Measurements from ENCODE around the gene TMEM63A. TPM values are rescaled to one million over a fixed set of nuclear protein-coding genes. Genes with fewer than 3 reads are reported as not detected.

Gene TMEM63A
- polyA plus RNA-seq, 1 donor (not counting 4 experiments of a cell fraction or from before 2014, with no cell fraction given) = 16.5 TPM

DNA sequence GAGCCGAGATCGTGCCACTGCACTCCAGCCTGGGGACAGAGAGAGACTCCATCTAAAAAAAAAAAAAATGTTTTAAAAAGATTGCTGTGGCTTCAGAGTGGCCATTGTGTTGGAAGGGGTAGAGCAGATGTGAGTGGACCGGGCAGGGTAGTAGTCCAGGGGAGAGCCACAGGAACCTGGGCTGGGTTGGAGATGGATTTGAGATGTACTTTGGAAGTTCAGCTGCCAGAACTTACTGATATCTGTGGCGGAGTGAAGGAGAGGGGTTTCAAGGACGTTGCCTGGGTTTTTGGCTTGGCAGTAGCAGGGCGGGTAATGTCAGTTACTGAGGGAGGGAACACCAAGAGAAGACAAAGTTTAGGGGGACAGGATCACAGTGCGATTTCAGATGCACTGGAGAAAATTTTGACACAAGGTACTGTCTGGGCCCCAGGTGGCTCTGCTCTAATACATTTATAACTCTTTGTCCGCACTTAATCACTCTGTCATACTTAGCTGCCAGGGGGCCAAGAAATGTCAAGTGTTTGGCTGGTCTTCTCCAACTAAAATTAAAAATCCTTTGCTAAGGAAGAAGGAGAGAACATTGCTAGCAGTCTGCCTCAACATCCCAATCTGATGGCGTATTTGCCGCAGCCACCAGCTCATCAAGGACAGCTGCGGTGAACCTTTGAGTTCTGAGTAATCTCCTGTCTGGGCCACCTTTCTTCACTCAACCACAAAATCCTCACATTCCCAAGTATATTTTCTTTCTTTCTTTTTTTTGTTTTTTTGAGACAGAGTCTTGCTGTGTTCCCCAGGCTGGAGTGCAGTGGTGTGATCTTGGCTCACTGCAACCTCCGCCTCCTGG, 62.6 kb downstream of the TMEM63A start:
- FAIRE-seq (no peak), DNase-seq (ENCODE audit: low read depth, low spot score) (no peak)
- no peaks in the 10 kb centered on the region for H3K9me3 ChIP-seq (ENCODE audit: control insufficient read depth, low read depth, low read length)
- no peaks in the 10 kb centered on the region for H3K27me3 ChIP-seq (ENCODE audit: control insufficient read depth, extremely low read depth, insufficient read depth, low read length)
- no peaks in the 10 kb centered on the region for H3K79me2 ChIP-seq (ENCODE audit: control insufficient read depth, insufficient read depth, low read length)
- H3K36me3 ChIP-seq (ENCODE audit: control insufficient read depth in 2 of 2, extremely low read depth in 1 of 2, insufficient read depth in 2 of 2, low read length in 2 of 2) = no peaks in the 10 kb centered on the region
- no peak overlapping the region for H3K4me3 ChIP-seq (ENCODE audit: control insufficient read depth in 2 of 3, extremely low read depth in 1 of 3, insufficient read depth in 2 of 3, low read depth in 1 of 3, low read length in 3 of 3)
- no peak overlapping the region for H2AFZ ChIP-seq (ENCODE audit: control insufficient read depth, low read length)
- TF ChIP-seq, protein P1, sequence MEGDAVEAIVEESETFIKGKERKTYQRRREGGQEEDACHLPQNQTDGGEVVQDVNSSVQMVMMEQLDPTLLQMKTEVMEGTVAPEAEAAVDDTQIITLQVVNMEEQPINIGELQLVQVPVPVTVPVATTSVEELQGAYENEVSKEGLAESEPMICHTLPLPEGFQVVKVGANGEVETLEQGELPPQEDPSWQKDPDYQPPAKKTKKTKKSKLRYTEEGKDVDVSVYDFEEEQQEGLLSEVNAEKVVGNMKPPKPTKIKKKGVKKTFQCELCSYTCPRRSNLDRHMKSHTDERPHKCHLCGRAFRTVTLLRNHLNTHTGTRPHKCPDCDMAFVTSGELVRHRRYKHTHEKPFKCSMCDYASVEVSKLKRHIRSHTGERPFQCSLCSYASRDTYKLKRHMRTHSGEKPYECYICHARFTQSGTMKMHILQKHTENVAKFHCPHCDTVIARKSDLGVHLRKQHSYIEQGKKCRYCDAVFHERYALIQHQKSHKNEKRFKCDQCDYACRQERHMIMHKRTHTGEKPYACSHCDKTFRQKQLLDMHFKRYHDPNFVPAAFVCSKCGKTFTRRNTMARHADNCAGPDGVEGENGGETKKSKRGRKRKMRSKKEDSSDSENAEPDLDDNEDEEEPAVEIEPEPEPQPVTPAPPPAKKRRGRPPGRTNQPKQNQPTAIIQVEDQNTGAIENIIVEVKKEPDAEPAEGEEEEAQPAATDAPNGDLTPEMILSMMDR (optimal IDR thresholded peaks at IDR 0.05 in 1 of 3, IDR thresholded peaks at IDR 0.05 in 1 of 3, conservative IDR thresholded peaks at IDR 0.05 in 1 of 3; ENCODE audit: extremely low read depth in 1 of 3, insufficient read depth in 2 of 3, low read length in 3 of 3) = no peak
- no peak for TF ChIP-seq EZH2 (IDR thresholded peaks at IDR 0.05; ENCODE audit: low read length)
- peaks cover 12% of the 10 kb centered on the region for H3K4me1 ChIP-seq (ENCODE audit: control insufficient read depth, extremely low read depth, insufficient read depth, low read length)
- H4K20me1 ChIP-seq (ENCODE audit: control insufficient read depth, extremely low read depth, insufficient read depth, low read length) = no peaks in the 10 kb centered on the region
- H3K9me1 ChIP-seq (ENCODE audit: control insufficient read depth, extremely low read depth, insufficient read depth, low read length) = no peaks in the 10 kb centered on the region
- H3K27ac ChIP-seq (ENCODE audit: control insufficient read depth, insufficient read depth, low read length) = no peak overlapping the region
- H3K4me2 ChIP-seq (ENCODE audit: control insufficient read depth, extremely low read depth, insufficient read depth, low read depth, low read length) = no peak overlapping the region
- dilution Hi-C loops (cut with MboI; ENCODE audit: extremely low pct_ligation_motif_present, low sequenced_read_pairs) = no loop called here
- no peak overlapping the region for H3K9ac ChIP-seq (ENCODE audit: control insufficient read depth, extremely low read depth, insufficient read depth, low read length)

DNA sequence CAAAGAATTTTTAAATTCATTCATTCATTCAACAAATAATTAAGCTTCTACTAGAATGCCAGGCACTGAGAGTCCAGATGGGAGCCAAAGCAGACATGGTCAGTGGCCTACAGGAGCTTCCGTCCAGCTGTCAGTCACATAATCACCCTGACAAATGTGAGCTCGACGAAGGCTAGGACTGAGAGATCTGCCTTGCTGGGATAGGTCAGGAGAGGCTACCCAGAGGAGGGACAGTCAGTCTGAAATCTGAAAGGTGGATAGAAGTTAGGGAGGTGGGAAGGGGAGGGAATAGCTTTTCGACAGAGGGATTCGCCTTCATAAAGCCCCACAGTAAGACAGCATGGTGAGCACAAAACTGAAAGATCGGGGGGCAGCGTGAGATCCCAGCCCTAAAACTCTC, 64.0 kb downstream of the TMEM63A start:
- Histone ChIP-seq H4K20me1 (ENCODE audit: control insufficient read depth, extremely low read depth, insufficient read depth, low read length) (no peaks in the 10 kb centered on the region), H3K27ac (ENCODE audit: control insufficient read depth, insufficient read depth, low read length) (no peak overlapping the region), H3K27me3 (ENCODE audit: control insufficient read depth, extremely low read depth, insufficient read depth, low read length) (no peaks in the 10 kb centered on the region), H3K9ac (ENCODE audit: control insufficient read depth, extremely low read depth, insufficient read depth, low read length) (no peak overlapping the region), H3K4me2 (ENCODE audit: control insufficient read depth, extremely low read depth, insufficient read depth, low read depth, low read length) (no peak overlapping the region), H3K36me3 (ENCODE audit: control insufficient read depth in 2 of 2, extremely low read depth in 1 of 2, insufficient read depth in 2 of 2, low read length in 2 of 2) (no peaks in the 10 kb centered on the region), H3K9me3 (ENCODE audit: control insufficient read depth, low read depth, low read length) (no peaks in the 10 kb centered on the region), H3K9me1 (ENCODE audit: control insufficient read depth, extremely low read depth, insufficient read depth, low read length) (no peaks in the 10 kb centered on the region), H2AFZ (ENCODE audit: control insufficient read depth, low read length) (no peak overlapping the region), H3K4me1 (ENCODE audit: control insufficient read depth, extremely low read depth, insufficient read depth, low read length) (peaks cover 17% of the 10 kb centered on the region), H3K4me3 (ENCODE audit: control insufficient read depth in 2 of 3, extremely low read depth in 1 of 3, insufficient read depth in 2 of 3, low read depth in 1 of 3, low read length in 3 of 3) (no peak overlapping the region), H3K79me2 (ENCODE audit: control insufficient read depth, insufficient read depth, low read length) (no peaks in the 10 kb centered on the region)
- FAIRE-seq (no peak), DNase-seq (ENCODE audit: low read depth, low spot score) (no peak)
- dilution Hi-C loops (cut with MboI; ENCODE audit: extremely low pct_ligation_motif_present, low sequenced_read_pairs) = no loop called here
- TF ChIP-seq EZH2 (IDR thresholded peaks at IDR 0.05; ENCODE audit: low read length) = no peak
- TF ChIP-seq, protein P1 (optimal IDR thresholded peaks at IDR 0.05 in 1 of 3, IDR thresholded peaks at IDR 0.05 in 1 of 3, conservative IDR thresholded peaks at IDR 0.05 in 1 of 3; ENCODE audit: extremely low read depth in 1 of 3, insufficient read depth in 2 of 3, low read length in 3 of 3) = no peak

Measured in keratinocyte (primary cell).